Breast epithelium (tissue), 4 donors: ENCODE data around the gene AHDC1. TPM values are rescaled to one million over a fixed set of nuclear protein-coding genes. Genes with fewer than 3 reads are reported as not detected.

Source experiments
- DNase-seq, 2 donors: peaks; one replicate each; pipeline ENCODE4 v3.0.0-alpha.2; 2019; ENCODE audit warnings: low spot score in 2 of 2
- H3K27ac ChIP-seq, 2 donors: fragments of 200-600 bp; sonication (generic) in 1 of 2; one replicate each; pipeline ENCODE4 v1.5.1; 2016 to 2019; ENCODE audit warnings: mild to moderate bottlenecking in 1 of 2
- H3K27me3 ChIP-seq, 2 donors: fragments of 200-600 bp; sonication (generic) in 1 of 2; one replicate each; pipeline versions ENCODE4 v1.5.1 to v1.6.0; 2017 to 2019; ENCODE audit warnings: control low read depth in 1 of 2, mild to moderate bottlenecking in 1 of 2
- H3K36me3 ChIP-seq: fragments of 200-600 bp; one replicate; pipeline ENCODE4 v1.5.1; 2019
- H3K4me1 ChIP-seq, 2 donors: fragments of 200-600 bp; sonication (generic); one replicate each; pipeline ENCODE4 v1.5.1; 2016 to 2019; ENCODE audit warnings: control low read depth in 1 of 2
- H3K4me3 ChIP-seq, 3 donors: fragments of 200-600 bp; sonication (generic); 1 replicate in 2 of 3; 2 replicates in 1 of 3; pipeline ENCODE4 v1.5.1; 2016 to 2019; ENCODE audit warnings: mild to moderate bottlenecking in 3 of 3, moderate library complexity in 2 of 3
- H3K9me3 ChIP-seq, 2 donors: fragments of 200-600 bp; sonication (generic) in 1 of 2; one replicate each; pipeline ENCODE4 v1.5.1; 2016 to 2019; ENCODE audit warnings: control low read depth in 1 of 2
- POLR2A ChIP-seq: fragments of 450-650 bp; IDR thresholded peaks from one replicate; pipeline ENCODE4 v1.6.1; 2016; ENCODE audit warnings: antibody characterized with exemption, mild to moderate bottlenecking, moderate library complexity
- POLR2AphosphoS5 ChIP-seq, 3 donors: sonication (generic); formaldehyde crosslinking; IDR thresholded peaks; one replicate each; pipeline ENCODE4 v1.6.1; 2017; ENCODE audit warnings: antibody characterized with exemption in 3 of 3
- intact Hi-C: fragments of 100-400 bp; cut with DNase I; formaldehyde crosslinking; loops from one replicate; pipeline ENCODE4 v1.15.1; 2023; ENCODE audit warnings: low total_unique reads
- total RNA-seq, 3 donors: library from RNA; depleted of rRNA; stranded (reverse); fragments of >200 nt; gene quantifications; one replicate each; pipeline ENCODE4 v1.1.0, GENCODE V29; 2016
- TF ChIP-seq, protein P1 (sequence below), 3 donors: fragments of 450-650 bp; IDR thresholded peaks; one replicate each; pipeline ENCODE4 v1.5.1; 2016 to 2017; ENCODE audit warnings: antibody characterized with exemption in 3 of 3, mild to moderate bottlenecking in 3 of 3, moderate library complexity in 3 of 3

Gene AHDC1
- total RNA-seq, 3 donors from 2014 or later: 10.7 to 17.1 (median 15.4) TPM

DNA sequence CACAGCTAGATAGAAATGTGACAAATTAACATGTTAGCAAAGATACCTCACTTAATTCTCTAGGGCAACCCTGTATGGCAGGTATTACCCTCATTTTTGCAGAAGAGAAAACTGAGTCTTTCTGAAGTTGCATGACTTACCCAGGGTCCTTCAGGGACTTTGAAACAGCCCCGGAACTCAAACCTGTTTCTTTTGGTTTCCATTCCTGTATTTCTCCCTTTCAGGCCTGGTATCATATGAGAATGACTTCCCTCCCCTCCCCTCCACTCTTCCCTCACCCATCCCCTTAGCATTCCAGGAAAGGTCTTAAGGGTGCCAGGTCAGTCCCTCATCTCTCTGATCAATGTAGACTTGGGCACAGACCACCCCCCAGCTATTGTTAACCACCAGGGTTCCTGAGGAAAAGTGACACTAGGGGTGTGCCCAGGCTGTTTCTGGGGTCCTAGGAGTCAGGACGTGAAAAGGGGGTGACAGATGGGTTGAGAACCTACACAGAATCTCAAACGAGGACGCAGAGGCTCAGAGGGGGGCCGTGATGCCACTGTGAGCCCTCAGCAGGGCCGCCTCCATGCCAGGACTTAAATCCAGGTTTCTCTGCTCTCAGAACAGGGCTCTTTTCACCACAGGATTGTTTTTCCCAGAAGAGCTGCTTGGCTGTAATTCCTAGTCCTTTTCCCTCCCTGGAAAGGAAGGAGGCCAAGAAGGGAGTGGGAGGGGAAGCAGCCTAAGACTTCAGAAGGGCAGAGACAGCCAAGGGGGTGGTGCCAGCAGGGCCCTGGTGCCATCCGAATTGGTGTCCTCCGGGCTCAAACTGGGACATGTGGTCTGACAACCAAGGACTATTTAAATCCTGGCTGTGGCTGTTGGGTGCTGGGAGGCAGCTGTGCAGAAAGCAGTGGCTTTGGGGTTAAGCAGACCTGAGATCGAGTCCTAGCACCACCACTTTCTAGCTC is 111.9 kb downstream of the AHDC1 start:
- Histone ChIP-seq H3K36me3 (no peaks in the 10 kb centered on the region), H3K27me3 (no peaks in the 10 kb centered on the region), H3K4me3 (peak overlapping the region in 1 of 3 donors; percentile 39), H3K27ac (peak overlapping the region; percentile 99 to 100), H3K9me3 (no peaks in the 10 kb centered on the region), H3K4me1 (peaks cover 7 to 12% of the 10 kb centered on the region in 2 donors)
- intact Hi-C loops: no loop called here
- DNase-seq: peak; percentile 72 to 79
- TF ChIP-seq POLR2A (no peak), POLR2AphosphoS5 (IDR thresholded peaks at IDR 0.05) (peak in 2 of 3 donors; percentile 20 to 22)
- TF ChIP-seq, protein P1, sequence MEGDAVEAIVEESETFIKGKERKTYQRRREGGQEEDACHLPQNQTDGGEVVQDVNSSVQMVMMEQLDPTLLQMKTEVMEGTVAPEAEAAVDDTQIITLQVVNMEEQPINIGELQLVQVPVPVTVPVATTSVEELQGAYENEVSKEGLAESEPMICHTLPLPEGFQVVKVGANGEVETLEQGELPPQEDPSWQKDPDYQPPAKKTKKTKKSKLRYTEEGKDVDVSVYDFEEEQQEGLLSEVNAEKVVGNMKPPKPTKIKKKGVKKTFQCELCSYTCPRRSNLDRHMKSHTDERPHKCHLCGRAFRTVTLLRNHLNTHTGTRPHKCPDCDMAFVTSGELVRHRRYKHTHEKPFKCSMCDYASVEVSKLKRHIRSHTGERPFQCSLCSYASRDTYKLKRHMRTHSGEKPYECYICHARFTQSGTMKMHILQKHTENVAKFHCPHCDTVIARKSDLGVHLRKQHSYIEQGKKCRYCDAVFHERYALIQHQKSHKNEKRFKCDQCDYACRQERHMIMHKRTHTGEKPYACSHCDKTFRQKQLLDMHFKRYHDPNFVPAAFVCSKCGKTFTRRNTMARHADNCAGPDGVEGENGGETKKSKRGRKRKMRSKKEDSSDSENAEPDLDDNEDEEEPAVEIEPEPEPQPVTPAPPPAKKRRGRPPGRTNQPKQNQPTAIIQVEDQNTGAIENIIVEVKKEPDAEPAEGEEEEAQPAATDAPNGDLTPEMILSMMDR (IDR thresholded peaks at IDR 0.05): no peak

DNA sequence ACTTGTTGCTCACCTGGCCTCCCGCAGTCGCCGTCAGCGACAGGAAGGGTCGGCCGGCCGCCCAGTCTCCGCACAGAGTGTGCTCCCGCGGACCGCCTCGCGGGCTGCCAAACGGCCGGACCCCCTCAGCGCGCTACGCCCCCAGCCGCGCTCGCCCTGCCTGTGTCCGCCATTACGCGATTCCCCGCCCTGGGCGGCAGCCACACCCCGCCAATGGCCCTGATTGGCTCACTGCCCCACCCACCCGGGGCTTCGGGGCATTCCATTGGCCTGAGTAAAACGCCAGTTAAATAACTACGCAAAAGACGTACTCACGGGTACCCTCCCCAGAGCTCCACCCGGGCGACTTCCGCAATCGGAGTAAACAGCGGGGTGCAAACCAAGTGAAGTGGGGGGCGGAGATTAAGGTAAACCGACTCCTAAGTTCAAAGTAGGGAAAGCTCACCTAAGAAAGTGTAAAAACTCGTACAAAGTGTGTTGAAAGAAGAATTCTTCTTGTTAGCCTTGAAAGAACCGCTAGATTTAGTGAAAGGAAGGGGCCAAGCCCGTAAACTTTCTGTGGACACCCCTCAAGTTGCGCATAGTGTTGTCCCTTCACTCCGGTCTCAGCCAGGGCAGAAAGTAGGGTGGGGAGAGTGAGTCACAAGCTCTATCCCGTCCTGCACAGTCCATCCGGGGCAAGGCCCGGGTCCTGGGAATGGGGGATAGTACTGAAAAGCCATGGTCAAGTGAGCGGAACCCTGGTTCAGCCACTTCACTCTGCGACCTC is 113.8 kb downstream of the AHDC1 start, which contains the start of gene WASF2:
WASF2 (minus strand) TSS at position 195 of the 769 bp plus-strand sequence. CDS start 61,277 bp downstream, outside the sequence.
- H3K9me3 ChIP-seq: no peaks in the 10 kb centered on the region
- no peaks in the 10 kb centered on the region for H3K27me3 ChIP-seq
- peak within 1 kb of the TSS; percentile 99 to 100 for H3K27ac ChIP-seq
- H3K4me1 ChIP-seq: peaks cover 7 to 12% of the 10 kb centered on the region in 2 donors
- intact Hi-C loops: no loop called here
- H3K4me3 ChIP-seq: peak within 1 kb of the TSS; percentile 87 to 99 (median 99)
- TF ChIP-seq, protein P1 (IDR thresholded peaks at IDR 0.05): no peak
- TF ChIP-seq POLR2AphosphoS5 (IDR thresholded peaks at IDR 0.05) (peak; percentile 88 to 98 (median 93)), POLR2A (peak; percentile 81)
- DNase-seq: peak; percentile 98 to 99
- no peaks in the 10 kb centered on the region for H3K36me3 ChIP-seq

DNA sequence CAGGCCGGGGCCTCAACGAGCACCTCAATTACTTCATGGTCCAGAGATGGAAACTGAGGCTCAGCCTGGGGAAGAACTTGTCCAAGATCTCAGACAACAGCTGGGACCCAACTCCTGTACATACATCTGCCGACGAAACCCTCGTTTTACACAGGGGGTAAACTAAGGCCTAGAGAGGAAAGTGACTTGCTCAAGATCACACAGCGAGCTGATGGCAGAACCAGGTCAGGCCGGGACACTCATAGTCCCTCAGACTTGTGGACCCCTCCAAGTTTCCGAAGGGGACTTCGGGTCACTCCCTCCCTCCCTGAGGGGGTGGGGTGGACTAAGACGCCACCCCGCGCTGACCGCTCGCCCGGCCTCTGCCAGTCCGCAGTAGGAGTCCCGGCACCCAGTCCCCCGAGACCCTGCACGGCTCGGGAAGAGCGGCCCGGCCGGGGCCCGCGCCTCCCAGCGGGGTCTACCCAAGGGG is 114.4 kb downstream of the AHDC1 start:
- TF ChIP-seq, protein P1 (IDR thresholded peaks at IDR 0.05): no peak
- TF ChIP-seq POLR2A (no peak), POLR2AphosphoS5 (IDR thresholded peaks at IDR 0.05) (no peak)
- no peaks in the 10 kb centered on the region for H3K36me3 ChIP-seq
- H3K9me3 ChIP-seq: no peaks in the 10 kb centered on the region
- H3K27me3 ChIP-seq: no peaks in the 10 kb centered on the region
- H3K27ac ChIP-seq: peak overlapping the region; percentile 99 to 100
- intact Hi-C loops: no loop called here
- peak overlapping the region; percentile 87 to 99 (median 99) for H3K4me3 ChIP-seq
- peaks cover 7 to 12% of the 10 kb centered on the region in 2 donors for H3K4me1 ChIP-seq
- peak in 1 of 2 donors; percentile 30 for DNase-seq

DNA sequence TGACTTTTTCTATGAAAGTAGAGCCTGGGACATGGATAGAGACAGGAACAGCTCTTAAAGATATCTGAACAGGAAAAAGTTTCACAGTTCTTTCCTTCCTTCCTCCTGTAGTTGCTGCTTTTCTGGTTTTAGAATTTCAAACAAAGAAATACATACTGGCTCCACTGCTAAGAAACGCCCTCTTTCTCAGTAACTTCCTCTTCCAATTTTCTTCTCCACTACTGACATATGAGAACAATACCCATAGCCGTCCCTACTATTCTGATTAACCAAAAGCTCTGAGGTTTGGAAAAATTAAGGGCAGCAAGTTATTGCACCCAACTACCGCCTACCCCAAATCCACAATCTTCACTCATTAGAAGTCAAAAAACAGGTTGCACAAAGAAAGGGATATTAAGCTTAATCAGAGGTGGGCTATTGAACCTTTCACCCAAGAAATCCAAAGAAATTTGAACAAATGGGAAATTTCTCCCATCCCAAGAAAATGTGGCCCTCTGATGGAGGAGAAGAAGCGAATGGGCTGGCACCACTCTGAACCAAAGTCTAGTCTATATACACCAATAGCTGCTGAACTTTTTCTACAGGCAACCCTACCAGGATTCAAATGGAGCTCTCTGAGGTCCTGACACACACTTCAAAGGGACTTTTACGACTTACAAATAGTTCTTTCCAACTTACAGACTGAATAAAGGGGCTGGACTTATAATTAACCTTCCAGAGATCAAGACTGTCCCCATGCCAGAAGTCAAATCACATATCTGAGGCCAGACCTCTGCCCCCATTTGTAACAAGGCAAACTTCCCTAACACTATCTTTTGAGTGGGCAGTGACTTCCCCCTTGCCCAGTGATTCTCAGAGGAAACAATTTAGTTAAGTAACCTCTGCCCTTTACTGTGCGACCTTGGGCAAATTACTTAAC is 115.7 kb downstream of the AHDC1 start:
- H3K27me3 ChIP-seq: no peaks in the 10 kb centered on the region
- no peaks in the 10 kb centered on the region for H3K36me3 ChIP-seq
- DNase-seq: no peak
- H3K27ac ChIP-seq: peak overlapping the region; percentile 99 to 100
- peak overlapping the region; percentile 87 to 99 (median 99) for H3K4me3 ChIP-seq
- TF ChIP-seq, protein P1 (IDR thresholded peaks at IDR 0.05): no peak
- TF ChIP-seq POLR2AphosphoS5 (IDR thresholded peaks at IDR 0.05): no peak
- no peak for TF ChIP-seq POLR2A
- intact Hi-C loops: no loop called here
- H3K9me3 ChIP-seq: no peaks in the 10 kb centered on the region
- peaks cover 7 to 12% of the 10 kb centered on the region in 2 donors for H3K4me1 ChIP-seq
